GM19438 (cell line): ENCODE measurements around the gene OR52I2.

Experiments
- ATAC-seq: cut with Tn5 transposase; IDR thresholded peaks from one replicate; pipeline ENCODE4 v1.9.1; 2021; ENCODE audit warnings: low read depth; ENCODE audit not compliant: unreplicated experiment

The OR52I2 gene

DNA sequence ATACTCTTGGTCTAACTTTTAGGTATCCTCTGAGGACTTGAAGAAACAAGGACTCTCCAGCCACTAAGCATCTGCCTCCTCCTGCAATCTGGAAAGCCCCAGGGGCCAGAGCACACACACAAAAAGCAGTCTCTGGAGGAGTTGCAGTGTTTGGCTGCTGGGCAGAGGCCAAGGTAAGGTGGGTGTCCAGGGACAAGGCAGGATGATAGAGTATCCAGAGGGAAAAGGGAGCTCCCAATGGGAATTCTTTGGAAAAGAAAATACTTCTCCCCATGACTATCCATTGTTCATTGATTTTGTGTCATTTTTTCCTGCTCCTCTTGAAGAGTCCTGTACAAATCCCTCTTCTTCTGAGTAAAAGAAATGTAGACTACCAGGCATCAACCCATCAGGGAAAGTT, at the start of gene OR52I2:
Gene OR52I2, plus strand, starts transcription at position 301 of the 400 bp plus-strand sequence.
- ATAC-seq, result no peak

DNA sequence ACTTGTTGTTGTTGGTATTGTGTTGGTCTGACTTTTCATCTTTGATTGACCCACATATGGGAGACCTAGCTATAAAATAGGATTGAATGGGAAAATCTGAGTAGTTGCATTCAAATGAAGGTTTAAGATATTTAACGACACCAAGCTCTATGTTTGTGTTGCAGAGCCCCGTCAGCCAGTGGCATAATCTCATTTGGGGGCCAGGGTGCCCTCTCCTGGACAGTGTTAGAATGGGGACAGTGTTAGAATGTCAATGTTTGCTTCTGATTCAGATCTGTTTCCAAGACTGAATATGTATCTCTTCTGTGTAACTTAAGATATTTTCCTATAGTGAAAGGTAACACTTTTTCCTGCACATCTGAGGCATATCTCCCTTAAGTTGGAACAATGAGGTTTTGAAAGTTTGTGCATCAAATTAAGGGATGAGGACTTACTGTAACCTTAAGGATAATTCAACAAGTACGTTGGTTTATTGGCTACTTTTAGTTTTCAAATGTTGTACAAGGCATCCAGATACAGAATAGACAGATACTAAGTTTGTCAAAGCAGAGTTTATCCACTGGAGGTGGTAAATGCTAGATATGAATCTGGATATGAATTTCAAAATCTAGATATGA, 41.8 kb upstream of the OR52I2 start:
- ATAC-seq, result no peak

- no peak for ATAC-seq
These were observed 40.5 kb upstream of the OR52I2 start for GRCh38 chr11:4541071-4541470.

DNA sequence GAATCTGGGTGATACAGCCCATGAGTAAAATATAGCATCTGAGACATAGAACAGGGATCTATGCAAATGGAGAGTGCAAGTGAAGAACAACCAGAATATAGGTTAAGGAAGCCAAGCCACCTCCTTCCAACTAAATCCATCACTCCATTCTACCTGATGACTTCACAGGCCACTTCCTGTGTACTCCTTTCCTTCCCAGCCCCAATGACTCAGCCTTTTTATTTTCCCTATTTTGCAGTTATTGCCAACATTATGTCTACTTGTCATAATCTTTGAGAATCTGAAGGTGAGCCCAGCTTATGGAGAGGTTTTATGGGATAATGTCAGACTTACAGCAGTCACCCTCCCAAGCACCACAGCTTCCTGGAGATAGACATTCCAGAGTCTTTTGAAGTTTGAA, 38.0 kb upstream of the OR52I2 start:
- no peak for ATAC-seq

DNA sequence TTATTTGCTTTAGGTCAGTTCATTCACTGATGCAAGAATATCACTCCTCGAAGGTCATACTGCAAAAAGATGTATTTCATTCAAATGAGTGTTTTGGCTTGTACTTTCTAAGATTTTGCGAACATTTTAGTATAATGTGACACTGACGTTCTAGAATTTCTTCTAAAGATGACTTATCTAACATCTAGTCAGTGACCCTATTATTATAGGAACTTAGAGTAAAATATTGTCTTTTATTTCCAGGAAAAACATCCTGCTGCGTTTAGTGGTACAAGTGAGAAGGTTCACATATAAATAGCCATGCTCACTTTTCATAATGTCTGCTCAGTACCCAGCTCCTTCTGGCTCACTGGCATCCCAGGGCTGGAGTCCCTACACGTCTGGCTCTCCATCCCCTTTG, 36.7 kb upstream of the OR52I2 start, which contains the start of gene OR52M1:
Gene OR52M1, plus strand, starts transcription at position 301 of the 400 bp plus-strand sequence. Its CDS starts 0 bp downstream, at position 301.
- no peak for ATAC-seq

GRCh38 chr11:4546878-4547277, 34.7 kb upstream of the OR52I2 start:
- no peak for ATAC-seq

DNA sequence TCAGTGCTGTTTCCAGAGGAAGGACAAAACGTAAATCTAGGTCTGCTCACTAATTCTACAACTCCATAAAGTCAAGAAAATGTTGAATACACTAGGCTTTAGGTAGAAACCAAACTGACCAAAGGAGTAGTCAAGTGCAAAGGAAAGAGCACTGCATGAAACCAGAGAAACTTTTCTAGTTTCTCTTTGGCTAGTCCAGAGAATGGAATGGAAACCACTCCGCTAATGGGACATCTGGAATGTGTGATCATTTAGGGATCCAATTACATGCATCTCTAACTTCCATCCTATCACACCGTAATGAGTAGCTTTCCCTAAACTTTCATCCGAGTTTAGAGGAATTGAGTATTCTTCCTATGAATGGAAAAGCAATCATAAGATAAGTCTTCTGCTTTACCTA, 34.1 kb upstream of the OR52I2 start:
- ATAC-seq, result no peak

DNA sequence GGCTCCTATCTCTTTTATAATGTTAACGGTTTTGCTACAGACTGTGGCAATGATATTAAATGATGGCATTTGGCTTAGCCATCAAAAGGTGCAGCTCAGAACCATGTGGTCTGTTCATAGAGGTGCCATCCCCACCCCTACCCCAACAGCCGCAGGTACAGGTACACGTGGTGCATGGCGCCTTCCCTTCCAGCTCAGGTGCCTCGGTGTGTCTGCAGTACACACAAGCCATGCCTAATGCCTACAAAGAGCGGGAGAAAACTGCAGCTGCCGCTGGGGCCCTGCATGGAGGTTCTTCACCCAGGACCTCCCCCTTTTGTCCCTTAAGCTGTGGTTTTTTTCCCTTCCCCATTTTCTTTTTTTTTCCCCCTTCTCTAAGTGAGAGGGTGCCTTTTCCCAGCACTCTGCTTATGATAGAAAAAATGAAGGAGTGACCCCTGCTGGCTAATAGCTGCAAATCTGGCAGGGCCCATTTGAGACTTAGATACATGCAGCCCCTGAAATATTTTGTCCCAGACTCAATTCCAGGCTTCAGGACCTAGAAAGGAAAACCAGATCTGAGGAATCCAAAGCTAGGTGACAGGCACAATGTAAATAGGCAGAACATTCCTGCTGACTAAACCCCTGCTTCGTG, 30.1 kb upstream of the OR52I2 start:
- ATAC-seq, result no peak

- no peak for ATAC-seq
These were observed 21.8 kb upstream of the OR52I2 start for GRCh38 chr11:4559527-4560440.

GRCh38 chr11:4560467-4560866, 21.1 kb upstream of the OR52I2 start:
- ATAC-seq, result no peak

GRCh38 chr11:4565371-4565770, 16.2 kb upstream of the OR52I2 start:
- ATAC-seq, result no peak

- ATAC-seq, result no peak
These were observed 12.5 kb upstream of the OR52I2 start for GRCh38 chr11:4569075-4569474.

GRCh38 chr11:4576880-4577279, 4.7 kb upstream of the OR52I2 start:
- no peak for ATAC-seq

GRCh38 chr11:4577761-4578160, 3.8 kb upstream of the OR52I2 start:
- no peak for ATAC-seq

GRCh38 chr11:4578624-4579023, 2.9 kb upstream of the OR52I2 start:
- ATAC-seq, result no peak

- ATAC-seq, result no peak
These were observed 1.4 kb upstream of the OR52I2 start for GRCh38 chr11:4580124-4580523.

- ATAC-seq, result no peak
These were observed 7.5 kb downstream of the OR52I2 start for GRCh38 chr11:4589017-4589416.

- no peak for ATAC-seq
These were observed 12.2 kb downstream of the OR52I2 start, which contains the start of gene OR52I1 for GRCh38 chr11:4593739-4594138. TSS of gene OR52I1 (plus strand) at chr11:4594039. CDS start at chr11:4594039, 0 bp downstream.

GRCh38 chr11:4605057-4605456, 23.5 kb downstream of the OR52I2 start:
- ATAC-seq, result no peak

DNA sequence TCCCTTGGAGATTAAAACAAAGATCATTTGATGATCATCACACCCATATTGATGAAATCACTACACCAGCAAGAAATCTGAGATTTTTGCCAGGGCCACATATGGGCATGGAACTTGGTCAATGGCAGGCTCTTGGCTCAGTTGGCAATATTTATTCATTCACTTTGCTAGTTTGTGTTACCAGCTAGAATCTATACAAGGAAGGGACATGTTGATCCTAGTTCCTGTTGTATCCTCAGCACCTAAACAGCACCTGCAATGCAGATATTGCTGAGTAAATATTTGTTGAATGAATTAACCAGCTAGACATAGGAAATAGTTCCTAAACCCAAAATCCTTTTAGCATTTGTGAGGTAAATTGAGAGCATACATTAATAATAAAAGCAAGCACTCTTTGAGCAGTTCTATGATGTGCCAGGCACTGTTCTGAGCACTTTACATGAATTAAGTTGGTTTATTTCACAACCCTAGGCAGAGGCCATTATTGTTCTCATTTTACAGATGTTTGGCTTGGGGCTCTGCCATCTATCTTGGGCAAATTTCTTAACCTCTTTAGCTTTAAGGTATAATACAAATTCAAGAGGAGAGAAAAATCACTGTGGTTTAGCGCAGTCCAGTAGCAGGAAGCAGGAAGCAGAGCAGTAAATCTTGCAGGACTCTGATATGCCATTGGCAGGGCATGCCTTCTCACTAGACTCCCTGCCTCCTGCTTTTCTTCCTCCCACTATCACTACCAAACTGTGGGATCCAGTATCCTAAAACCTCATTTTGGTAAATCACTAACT, 24.9 kb downstream of the OR52I2 start:
- no peak for ATAC-seq

GRCh38 chr11:4607096-4607495, 25.6 kb downstream of the OR52I2 start:
- no peak for ATAC-seq
